WTC11 (cell line): ENCODE results near the gene MRNIP.

Experiments used
- CREM ChIP-seq: sonication (generic); formaldehyde crosslinking; IDR thresholded peaks from 2 replicates; pipeline ENCODE4 v1.8.1; 2022; ENCODE audit warnings: mild to moderate bottlenecking, missing genetic modification reagents, moderate library complexity
- ETV6 ChIP-seq: sonication (generic); formaldehyde crosslinking; IDR thresholded peaks from 2 replicates; pipeline ENCODE4 v1.8.1; 2022; ENCODE audit warnings: mild to moderate bottlenecking, missing genetic modification reagents
- NFYB ChIP-seq: sonication (generic); formaldehyde crosslinking; conservative IDR thresholded peaks from 2 replicates; pipeline ENCODE4 v1.8.0; 2022; ENCODE audit warnings: low read depth, missing genetic modification reagents
- TEAD4 ChIP-seq: sonication (generic); formaldehyde crosslinking; IDR thresholded peaks from 2 replicates; pipeline ENCODE4 v1.8.0; 2022; ENCODE audit warnings: mild to moderate bottlenecking, missing genetic modification reagents
- ZNF232 ChIP-seq: sonication (generic); formaldehyde crosslinking; IDR thresholded peaks from 2 replicates; pipeline ENCODE4 v1.8.0; 2022; ENCODE audit warnings: mild to moderate bottlenecking, missing genetic modification reagents
- TF ChIP-seq, protein P1 (sequence below): fragments of 200-600 bp; IDR thresholded peaks from 2 replicates; pipeline ENCODE4 v1.8.0; 2022; ENCODE audit warnings: antibody characterized with exemption
- TF ChIP-seq, protein P2 (sequence below): sonication (generic); formaldehyde crosslinking; IDR thresholded peaks from 2 replicates; pipeline ENCODE4 v1.8.1; 2023; ENCODE audit warnings: mild to moderate bottlenecking, missing genetic modification reagents, moderate library complexity
- TF ChIP-seq, protein P3 (sequence below): sonication (generic); formaldehyde crosslinking; IDR thresholded peaks from 2 replicates; pipeline ENCODE4 v1.8.1; 2023; ENCODE audit warnings: mild to moderate bottlenecking, missing genetic modification reagents, borderline replicate concordance

GRCh38 chr5:179893076-179893957 lies 34.7 kb upstream of the MRNIP start:
- TF ChIP-seq NFYB (CRISPR knock-in tag) (no peak), ETV6 (CRISPR knock-in tag) (no peak), CREM (no peak), TEAD4 (CRISPR knock-in tag) (no peak), ZNF232 (CRISPR knock-in tag) (no peak)
- TF ChIP-seq, protein P1, sequence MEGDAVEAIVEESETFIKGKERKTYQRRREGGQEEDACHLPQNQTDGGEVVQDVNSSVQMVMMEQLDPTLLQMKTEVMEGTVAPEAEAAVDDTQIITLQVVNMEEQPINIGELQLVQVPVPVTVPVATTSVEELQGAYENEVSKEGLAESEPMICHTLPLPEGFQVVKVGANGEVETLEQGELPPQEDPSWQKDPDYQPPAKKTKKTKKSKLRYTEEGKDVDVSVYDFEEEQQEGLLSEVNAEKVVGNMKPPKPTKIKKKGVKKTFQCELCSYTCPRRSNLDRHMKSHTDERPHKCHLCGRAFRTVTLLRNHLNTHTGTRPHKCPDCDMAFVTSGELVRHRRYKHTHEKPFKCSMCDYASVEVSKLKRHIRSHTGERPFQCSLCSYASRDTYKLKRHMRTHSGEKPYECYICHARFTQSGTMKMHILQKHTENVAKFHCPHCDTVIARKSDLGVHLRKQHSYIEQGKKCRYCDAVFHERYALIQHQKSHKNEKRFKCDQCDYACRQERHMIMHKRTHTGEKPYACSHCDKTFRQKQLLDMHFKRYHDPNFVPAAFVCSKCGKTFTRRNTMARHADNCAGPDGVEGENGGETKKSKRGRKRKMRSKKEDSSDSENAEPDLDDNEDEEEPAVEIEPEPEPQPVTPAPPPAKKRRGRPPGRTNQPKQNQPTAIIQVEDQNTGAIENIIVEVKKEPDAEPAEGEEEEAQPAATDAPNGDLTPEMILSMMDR: no peak
- TF ChIP-seq, protein P2, sequence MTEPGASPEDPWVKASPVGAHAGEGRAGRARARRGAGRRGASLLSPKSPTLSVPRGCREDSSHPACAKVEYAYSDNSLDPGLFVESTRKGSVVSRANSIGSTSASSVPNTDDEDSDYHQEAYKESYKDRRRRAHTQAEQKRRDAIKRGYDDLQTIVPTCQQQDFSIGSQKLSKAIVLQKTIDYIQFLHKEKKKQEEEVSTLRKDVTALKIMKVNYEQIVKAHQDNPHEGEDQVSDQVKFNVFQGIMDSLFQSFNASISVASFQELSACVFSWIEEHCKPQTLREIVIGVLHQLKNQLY (CRISPR knock-in tag): no peak
- TF ChIP-seq, protein P3, sequence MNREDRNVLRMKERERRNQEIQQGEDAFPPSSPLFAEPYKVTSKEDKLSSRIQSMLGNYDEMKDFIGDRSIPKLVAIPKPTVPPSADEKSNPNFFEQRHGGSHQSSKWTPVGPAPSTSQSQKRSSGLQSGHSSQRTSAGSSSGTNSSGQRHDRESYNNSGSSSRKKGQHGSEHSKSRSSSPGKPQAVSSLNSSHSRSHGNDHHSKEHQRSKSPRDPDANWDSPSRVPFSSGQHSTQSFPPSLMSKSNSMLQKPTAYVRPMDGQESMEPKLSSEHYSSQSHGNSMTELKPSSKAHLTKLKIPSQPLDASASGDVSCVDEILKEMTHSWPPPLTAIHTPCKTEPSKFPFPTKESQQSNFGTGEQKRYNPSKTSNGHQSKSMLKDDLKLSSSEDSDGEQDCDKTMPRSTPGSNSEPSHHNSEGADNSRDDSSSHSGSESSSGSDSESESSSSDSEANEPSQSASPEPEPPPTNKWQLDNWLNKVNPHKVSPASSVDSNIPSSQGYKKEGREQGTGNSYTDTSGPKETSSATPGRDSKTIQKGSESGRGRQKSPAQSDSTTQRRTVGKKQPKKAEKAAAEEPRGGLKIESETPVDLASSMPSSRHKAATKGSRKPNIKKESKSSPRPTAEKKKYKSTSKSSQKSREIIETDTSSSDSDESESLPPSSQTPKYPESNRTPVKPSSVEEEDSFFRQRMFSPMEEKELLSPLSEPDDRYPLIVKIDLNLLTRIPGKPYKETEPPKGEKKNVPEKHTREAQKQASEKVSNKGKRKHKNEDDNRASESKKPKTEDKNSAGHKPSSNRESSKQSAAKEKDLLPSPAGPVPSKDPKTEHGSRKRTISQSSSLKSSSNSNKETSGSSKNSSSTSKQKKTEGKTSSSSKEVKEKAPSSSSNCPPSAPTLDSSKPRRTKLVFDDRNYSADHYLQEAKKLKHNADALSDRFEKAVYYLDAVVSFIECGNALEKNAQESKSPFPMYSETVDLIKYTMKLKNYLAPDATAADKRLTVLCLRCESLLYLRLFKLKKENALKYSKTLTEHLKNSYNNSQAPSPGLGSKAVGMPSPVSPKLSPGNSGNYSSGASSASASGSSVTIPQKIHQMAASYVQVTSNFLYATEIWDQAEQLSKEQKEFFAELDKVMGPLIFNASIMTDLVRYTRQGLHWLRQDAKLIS (CRISPR knock-in tag): no peak
